ENCODE data around the gene PTPN14. TPM values are rescaled to one million over a fixed set of nuclear protein-coding genes. Genes with fewer than 3 reads are reported as not detected.

The PTPN14 gene
- polyA plus RNA-seq, 1 donor from 2014 or later, result 0.07 TPM

DNA sequence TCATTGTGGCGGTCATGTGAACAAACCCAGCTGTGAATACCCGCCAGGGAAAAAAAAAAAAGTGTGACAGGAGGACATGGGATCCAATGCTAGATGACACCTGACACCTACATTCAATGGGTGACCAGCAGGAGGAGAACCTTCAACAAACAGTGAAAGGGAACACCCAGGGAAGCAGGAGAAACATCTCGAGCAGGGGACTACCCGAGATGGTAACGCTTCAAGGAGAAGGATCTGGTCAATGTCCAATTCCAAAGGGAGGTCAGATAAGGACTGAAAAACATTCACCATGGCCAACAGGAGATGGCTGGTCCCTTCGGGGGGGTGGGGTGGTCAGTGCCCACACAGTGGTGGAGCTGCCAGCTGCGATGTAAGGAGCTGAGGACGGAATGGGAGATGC lies 46.3 kb downstream of the PTPN14 start:
- Histone ChIP-seq H3K9me3 (ENCODE audit: low read length) (no peaks in the 10 kb centered on the region), H3K36me3 (ENCODE audit: insufficient read depth, low read length) (no peaks in the 10 kb centered on the region), H3K4me2 (ENCODE audit: low read length) (no peak overlapping the region), H3K9me2 (ENCODE audit: insufficient read depth, low read length) (no peaks in the 10 kb centered on the region), H3K79me2 (replicated peaks; ENCODE audit: insufficient read depth, low read length) (no peaks in the 10 kb centered on the region), H3K27me3 (ENCODE audit: insufficient read depth, low read depth, low read length) (no peaks in the 10 kb centered on the region), H3K9ac (ENCODE audit: low read length) (no peak overlapping the region), H3K4me3 (ENCODE audit: low read length) (no peak overlapping the region), H3K27ac (ENCODE audit: low read length) (no peak overlapping the region), H4K20me1 (ENCODE audit: insufficient read depth) (no peaks in the 10 kb centered on the region), H2AFZ (ENCODE audit: low read depth, low read length) (no peak overlapping the region), H3F3A (ENCODE audit: insufficient read depth, low read length, poor library complexity, severe bottlenecking) (no peaks in the 10 kb centered on the region)
- TF ChIP-seq RAD21 (conservative IDR thresholded peaks at IDR 0.05) (no peak), TAF1 (IDR thresholded peaks at IDR 0.05; ENCODE audit: low read depth) (no peak), EP300 (conservative IDR thresholded peaks at IDR 0.05; ENCODE audit: poor library complexity, severe bottlenecking) (no peak), EZH2 (IDR thresholded peaks at IDR 0.05; ENCODE audit: borderline replicate concordance, insufficient read depth, low read length, poor library complexity, severe bottlenecking) (no peak), POLR2AphosphoS5 (IDR thresholded peaks at IDR 0.05) (no peak), SMC3 (conservative IDR thresholded peaks at IDR 0.05; ENCODE audit: poor library complexity) (no peak), MXI1 (conservative IDR thresholded peaks at IDR 0.05; ENCODE audit: poor library complexity, severe bottlenecking) (no peak)
- TF ChIP-seq, protein P1, sequence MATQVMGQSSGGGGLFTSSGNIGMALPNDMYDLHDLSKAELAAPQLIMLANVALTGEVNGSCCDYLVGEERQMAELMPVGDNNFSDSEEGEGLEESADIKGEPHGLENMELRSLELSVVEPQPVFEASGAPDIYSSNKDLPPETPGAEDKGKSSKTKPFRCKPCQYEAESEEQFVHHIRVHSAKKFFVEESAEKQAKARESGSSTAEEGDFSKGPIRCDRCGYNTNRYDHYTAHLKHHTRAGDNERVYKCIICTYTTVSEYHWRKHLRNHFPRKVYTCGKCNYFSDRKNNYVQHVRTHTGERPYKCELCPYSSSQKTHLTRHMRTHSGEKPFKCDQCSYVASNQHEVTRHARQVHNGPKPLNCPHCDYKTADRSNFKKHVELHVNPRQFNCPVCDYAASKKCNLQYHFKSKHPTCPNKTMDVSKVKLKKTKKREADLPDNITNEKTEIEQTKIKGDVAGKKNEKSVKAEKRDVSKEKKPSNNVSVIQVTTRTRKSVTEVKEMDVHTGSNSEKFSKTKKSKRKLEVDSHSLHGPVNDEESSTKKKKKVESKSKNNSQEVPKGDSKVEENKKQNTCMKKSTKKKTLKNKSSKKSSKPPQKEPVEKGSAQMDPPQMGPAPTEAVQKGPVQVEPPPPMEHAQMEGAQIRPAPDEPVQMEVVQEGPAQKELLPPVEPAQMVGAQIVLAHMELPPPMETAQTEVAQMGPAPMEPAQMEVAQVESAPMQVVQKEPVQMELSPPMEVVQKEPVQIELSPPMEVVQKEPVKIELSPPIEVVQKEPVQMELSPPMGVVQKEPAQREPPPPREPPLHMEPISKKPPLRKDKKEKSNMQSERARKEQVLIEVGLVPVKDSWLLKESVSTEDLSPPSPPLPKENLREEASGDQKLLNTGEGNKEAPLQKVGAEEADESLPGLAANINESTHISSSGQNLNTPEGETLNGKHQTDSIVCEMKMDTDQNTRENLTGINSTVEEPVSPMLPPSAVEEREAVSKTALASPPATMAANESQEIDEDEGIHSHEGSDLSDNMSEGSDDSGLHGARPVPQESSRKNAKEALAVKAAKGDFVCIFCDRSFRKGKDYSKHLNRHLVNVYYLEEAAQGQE (IDR thresholded peaks at IDR 0.05; ENCODE audit: borderline replicate concordance), result no peak
- TF ChIP-seq, protein P2, sequence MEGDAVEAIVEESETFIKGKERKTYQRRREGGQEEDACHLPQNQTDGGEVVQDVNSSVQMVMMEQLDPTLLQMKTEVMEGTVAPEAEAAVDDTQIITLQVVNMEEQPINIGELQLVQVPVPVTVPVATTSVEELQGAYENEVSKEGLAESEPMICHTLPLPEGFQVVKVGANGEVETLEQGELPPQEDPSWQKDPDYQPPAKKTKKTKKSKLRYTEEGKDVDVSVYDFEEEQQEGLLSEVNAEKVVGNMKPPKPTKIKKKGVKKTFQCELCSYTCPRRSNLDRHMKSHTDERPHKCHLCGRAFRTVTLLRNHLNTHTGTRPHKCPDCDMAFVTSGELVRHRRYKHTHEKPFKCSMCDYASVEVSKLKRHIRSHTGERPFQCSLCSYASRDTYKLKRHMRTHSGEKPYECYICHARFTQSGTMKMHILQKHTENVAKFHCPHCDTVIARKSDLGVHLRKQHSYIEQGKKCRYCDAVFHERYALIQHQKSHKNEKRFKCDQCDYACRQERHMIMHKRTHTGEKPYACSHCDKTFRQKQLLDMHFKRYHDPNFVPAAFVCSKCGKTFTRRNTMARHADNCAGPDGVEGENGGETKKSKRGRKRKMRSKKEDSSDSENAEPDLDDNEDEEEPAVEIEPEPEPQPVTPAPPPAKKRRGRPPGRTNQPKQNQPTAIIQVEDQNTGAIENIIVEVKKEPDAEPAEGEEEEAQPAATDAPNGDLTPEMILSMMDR (IDR thresholded peaks at IDR 0.05; ENCODE audit: poor library complexity, severe bottlenecking), result no peak

DNA sequence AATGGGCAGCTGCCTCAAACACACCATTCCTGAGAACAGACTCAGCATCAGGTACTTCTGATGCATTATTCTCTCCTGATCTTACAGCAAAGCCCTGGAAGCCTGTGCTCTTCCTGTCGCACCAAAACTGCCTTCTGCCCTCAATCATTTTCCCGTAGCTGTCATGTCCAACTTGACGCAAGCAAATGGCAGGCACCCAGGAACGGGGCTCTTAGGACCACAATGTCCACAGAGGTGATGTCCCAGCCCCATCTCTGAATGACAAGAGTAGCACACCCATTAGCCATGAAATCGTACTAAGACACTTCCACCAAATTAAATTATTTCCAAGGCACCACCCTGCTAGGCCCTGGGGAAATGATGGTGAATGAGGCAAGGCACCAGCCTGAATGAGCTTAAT lies 47.1 kb downstream of the PTPN14 start:
- Histone ChIP-seq H3K9me2 (ENCODE audit: insufficient read depth, low read length) (no peaks in the 10 kb centered on the region), H3F3A (ENCODE audit: insufficient read depth, low read length, poor library complexity, severe bottlenecking) (no peaks in the 10 kb centered on the region), H3K36me3 (ENCODE audit: insufficient read depth, low read length) (no peaks in the 10 kb centered on the region), H3K9ac (ENCODE audit: low read length) (no peak overlapping the region), H3K79me2 (replicated peaks; ENCODE audit: insufficient read depth, low read length) (no peaks in the 10 kb centered on the region), H2AFZ (ENCODE audit: low read depth, low read length) (no peak overlapping the region), H3K27me3 (ENCODE audit: insufficient read depth, low read depth, low read length) (no peaks in the 10 kb centered on the region), H4K20me1 (ENCODE audit: insufficient read depth) (no peaks in the 10 kb centered on the region), H3K27ac (ENCODE audit: low read length) (no peak overlapping the region), H3K4me3 (ENCODE audit: low read length) (no peak overlapping the region), H3K4me2 (ENCODE audit: low read length) (no peak overlapping the region), H3K9me3 (ENCODE audit: low read length) (no peaks in the 10 kb centered on the region)
- TF ChIP-seq TAF1 (IDR thresholded peaks at IDR 0.05; ENCODE audit: low read depth) (no peak), EP300 (conservative IDR thresholded peaks at IDR 0.05; ENCODE audit: poor library complexity, severe bottlenecking) (no peak), EZH2 (IDR thresholded peaks at IDR 0.05; ENCODE audit: borderline replicate concordance, insufficient read depth, low read length, poor library complexity, severe bottlenecking) (no peak), POLR2AphosphoS5 (IDR thresholded peaks at IDR 0.05) (no peak)
- TF ChIP-seq, protein P1 (IDR thresholded peaks at IDR 0.05; ENCODE audit: borderline replicate concordance), result no peak
- TF ChIP-seq, protein P2 (IDR thresholded peaks at IDR 0.05; ENCODE audit: poor library complexity, severe bottlenecking), result no peak

Data from neural cell (in vitro differentiated cells).